C1 segment of cervical spinal cord (tissue), 14 donors: Measurements from ENCODE around the gene BDH1.
"Not testable (repeated sequence)": the region's sequence is repeated elsewhere in the genome, so short reads cannot be mapped to it uniquely, and the experiment has no call there.

Source experiments
- DNase-seq, 14 donors: peaks; one replicate each; lab custom pipeline; 2025; lab: John Stamatoyannopoulos, UW

The BDH1 gene

GRCh38 chr3:197521277-197522182 is 34.2 kb downstream of the BDH1 start:
- DNase-seq, result no peak

GRCh38 chr3:197520311-197521276 is 35.2 kb downstream of the BDH1 start:
- peak in 8 of 14 donors; percentile 18 to 64 (median 36) for DNase-seq

GRCh38 chr3:197519801-197520211 is 36.0 kb downstream of the BDH1 start:
- DNase-seq, result no peak

GRCh38 chr3:197518881-197519421 is 36.8 kb downstream of the BDH1 start:
- DNase-seq, result no peak

- DNase-seq, result not testable (repeated sequence)
These were observed 37.7 kb downstream of the BDH1 start for GRCh38 chr3:197517922-197518683.

GRCh38 chr3:197516890-197517606 is 38.7 kb downstream of the BDH1 start:
- DNase-seq, result not testable (repeated sequence)

GRCh38 chr3:197516517-197516889 is 39.3 kb downstream of the BDH1 start:
- DNase-seq, result no peak

GRCh38 chr3:197514786-197515355 is 40.9 kb downstream of the BDH1 start:
- DNase-seq, result no peak

- DNase-seq, result no peak
These were observed 41.6 kb downstream of the BDH1 start for GRCh38 chr3:197513953-197514785.

- DNase-seq, result no peak
These were observed 42.8 kb downstream of the BDH1 start for GRCh38 chr3:197512691-197513571.

- DNase-seq, result no peak
These were observed 43.7 kb downstream of the BDH1 start for GRCh38 chr3:197511853-197512635.

GRCh38 chr3:197511130-197511529 is 44.6 kb downstream of the BDH1 start:
- DNase-seq, result peak in 1 of 14 donors; percentile 42

- DNase-seq, result no peak
These were observed 45.1 kb downstream of the BDH1 start for GRCh38 chr3:197510642-197511018.

GRCh38 chr3:197508924-197509775 is 46.6 kb downstream of the BDH1 start:
- no peak for DNase-seq

- peak in 4 of 14 donors; percentile 10 to 98 (median 51) for DNase-seq
These were observed 47.3 kb downstream of the BDH1 start for GRCh38 chr3:197508461-197508860.

- peak in 3 of 14 donors; percentile 26 to 98 (median 69) for DNase-seq
These were observed 47.7 kb downstream of the BDH1 start for GRCh38 chr3:197508051-197508451.
